Ascending aorta (tissue), 2 donors: ENCODE data around the gene GOLGA5. TPM values are rescaled to one million over a fixed set of nuclear protein-coding genes. Genes with fewer than 3 reads are reported as not detected.
"Not testable (repeated sequence)": the region's sequence is repeated elsewhere in the genome, so short reads cannot be mapped to it uniquely, and the experiment has no call there.

Source experiments
- DNase-seq, 2 donors: peaks; one replicate each; pipeline ENCODE4 v3.0.0-alpha.2; 2019; ENCODE audit warnings: low spot score in 2 of 2
- H3K27ac ChIP-seq, 2 donors: fragments of 200-600 bp; sonication (generic); one replicate each; pipeline ENCODE4 v1.5.1; 2016 to 2017; ENCODE audit warnings: mild to moderate bottlenecking in 1 of 2
- H3K27me3 ChIP-seq: fragments of 200-600 bp; sonication (generic); one replicate; pipeline ENCODE4 v1.5.1; 2017
- H3K36me3 ChIP-seq, 2 donors: fragments of 200-600 bp; sonication (generic); one replicate each; pipeline ENCODE4 v1.5.1; 2016
- H3K4me1 ChIP-seq, 2 donors: fragments of 200-600 bp; sonication (generic); one replicate each; pipeline ENCODE4 v1.5.1; 2016 to 2017; ENCODE audit warnings: mild to moderate bottlenecking in 1 of 2
- H3K4me3 ChIP-seq, 2 donors: fragments of 200-600 bp; sonication (generic); one replicate each; pipeline ENCODE4 v1.5.1; 2016 to 2017; ENCODE audit warnings: mild to moderate bottlenecking in 1 of 2
- H3K9me3 ChIP-seq, 2 donors: fragments of 200-600 bp; sonication (generic); one replicate each; pipeline ENCODE4 v1.5.1; 2016
- CTCF ChIP-seq, 3 experiments: fragments of 200-600 bp in 2 of 3; fragments of 450-650 bp in 1 of 3; sonication (generic) in 2 of 3; IDR thresholded peaks; one replicate each; pipeline ENCODE4 v1.5.1; 2016 to 2019; ENCODE audit warnings: antibody characterized with exemption in 3 of 3, mild to moderate bottlenecking in 1 of 3, moderate library complexity in 1 of 3
- intact Hi-C: fragments of 100-400 bp; cut with DNase I; formaldehyde crosslinking; loops from one replicate; pipeline ENCODE4 v1.15.1; 2023
- total RNA-seq: library from RNA; depleted of rRNA; stranded (reverse); fragments of >200 nt; gene quantifications from one replicate; pipeline ENCODE4 v1.1.0, GENCODE V29; 2016

Gene GOLGA5
- total RNA-seq, 1 donor from 2014 or later, result 26.3 TPM

GRCh38 chr14:92847278-92847677 is 53.2 kb downstream of the GOLGA5 start:
- intact Hi-C loops, result no loop called here
- TF ChIP-seq CTCF (IDR thresholded peaks at IDR 0.05), result no peak
- no peaks in the 10 kb centered on the region for H3K27me3 ChIP-seq

GRCh38 chr14:92847749-92848148 is 53.6 kb downstream of the GOLGA5 start:
- H3K4me3 ChIP-seq, result no peak overlapping the region
- no peaks in the 10 kb centered on the region for H3K36me3 ChIP-seq
- DNase-seq, result no peak
- intact Hi-C loops, result no loop called here
- H3K4me1 ChIP-seq, result no peaks in the 10 kb centered on the region
- H3K27ac ChIP-seq, result no peak overlapping the region
- no peak for TF ChIP-seq CTCF (IDR thresholded peaks at IDR 0.05)
- no peaks in the 10 kb centered on the region for H3K27me3 ChIP-seq
- no peaks in the 10 kb centered on the region for H3K9me3 ChIP-seq

More at GRCh38 chr14:92847278-92847677, 53.2 kb downstream of the GOLGA5 start:
- no peaks in the 10 kb centered on the region for H3K9me3 ChIP-seq
- H3K27ac ChIP-seq, result no peak overlapping the region
- no peak overlapping the region for H3K4me3 ChIP-seq
- no peaks in the 10 kb centered on the region for H3K4me1 ChIP-seq
- no peak for DNase-seq
- H3K36me3 ChIP-seq, result peaks cover 0 to 3% of the 10 kb centered on the region in 2 donors

GRCh38 chr14:92848887-92849286 is 54.8 kb downstream of the GOLGA5 start:
- Histone ChIP-seq H3K27ac (no peak overlapping the region), H3K9me3 (peaks cover 0 to 3% of the 10 kb centered on the region in 2 donors), H3K4me3 (no peak overlapping the region), H3K27me3 (no peaks in the 10 kb centered on the region), H3K4me1 (no peaks in the 10 kb centered on the region), H3K36me3 (no peaks in the 10 kb centered on the region)
- TF ChIP-seq CTCF (IDR thresholded peaks at IDR 0.05), result no peak
- DNase-seq, result no peak
- intact Hi-C loops, result no loop called here

GRCh38 chr14:92850492-92850891 is 56.4 kb downstream of the GOLGA5 start:
- no peak for DNase-seq
- Histone ChIP-seq H3K9me3 (peaks cover 0 to 3% of the 10 kb centered on the region in 2 donors), H3K27ac (no peak overlapping the region), H3K4me1 (no peaks in the 10 kb centered on the region), H3K4me3 (no peak overlapping the region), H3K36me3 (no peaks in the 10 kb centered on the region), H3K27me3 (no peaks in the 10 kb centered on the region)
- intact Hi-C loops, result no loop called here
- TF ChIP-seq CTCF (IDR thresholded peaks at IDR 0.05), result no peak

- H3K36me3 ChIP-seq, H3K27me3 ChIP-seq, DNase-seq, H3K4me1 ChIP-seq, H3K9me3 ChIP-seq, H3K4me3 ChIP-seq, H3K27ac ChIP-seq, intact Hi-C loops: not testable (repeated sequence)
Measured at GRCh38 chr14:92853136-92853535, 59.0 kb downstream of the GOLGA5 start.

- no peak for TF ChIP-seq CTCF (IDR thresholded peaks at IDR 0.05)
- Histone ChIP-seq H3K27ac (no peak overlapping the region), H3K4me3 (no peak overlapping the region), H3K27me3 (no peaks in the 10 kb centered on the region), H3K4me1 (no peaks in the 10 kb centered on the region), H3K36me3 (no peaks in the 10 kb centered on the region), H3K9me3 (no peaks in the 10 kb centered on the region)
- intact Hi-C loops, result no loop called here
- DNase-seq, result no peak
Measured at GRCh38 chr14:92860049-92860840, 66.1 kb downstream of the GOLGA5 start.
